BLaER1 (cell line): ENCODE data around the gene DDX23.
A peak's percentile ranks its signal among the peaks of the same experiment; 100 is the strongest.
"Not testable (repeated sequence)": the region's sequence is repeated elsewhere in the genome, so short reads cannot be mapped to it uniquely, and the experiment has no call there.

Experiments
- H3K27ac ChIP-seq: shearing (Covaris generic); formaldehyde crosslinking; 2 replicates; pipeline ENCODE4 v1.8.1; 2022
- H3K27me3 ChIP-seq: shearing (Covaris generic); formaldehyde crosslinking; 2 replicates; pipeline ENCODE4 v1.8.1; 2022
- H3K36me3 ChIP-seq: shearing (Covaris generic); formaldehyde crosslinking; 2 replicates; pipeline ENCODE4 v1.8.1; 2022
- H3K4me1 ChIP-seq: shearing (Covaris generic); formaldehyde crosslinking; 2 replicates; pipeline ENCODE4 v1.8.1; 2022
- H3K4me2 ChIP-seq: shearing (Covaris generic); formaldehyde crosslinking; 2 replicates; pipeline ENCODE4 v1.8.1; 2022
- H3K4me3 ChIP-seq: shearing (Covaris generic); formaldehyde crosslinking; 2 replicates; pipeline ENCODE4 v1.8.1; 2022
- H3K9ac ChIP-seq: shearing (Covaris generic); formaldehyde crosslinking; 2 replicates; pipeline ENCODE4 v1.8.1; 2022
- H3K9me3 ChIP-seq: shearing (Covaris generic); formaldehyde crosslinking; 2 replicates; pipeline ENCODE4 v1.8.1; 2022
- H4K20me1 ChIP-seq: shearing (Covaris generic); formaldehyde crosslinking; 2 replicates; pipeline ENCODE4 v1.8.1; 2022
- Cebpa-rat ChIP-seq: shearing (Covaris generic); IDR thresholded peaks from 2 replicates; pipeline ENCODE4 v1.8.1; 2022

DDX23 gene

DNA sequence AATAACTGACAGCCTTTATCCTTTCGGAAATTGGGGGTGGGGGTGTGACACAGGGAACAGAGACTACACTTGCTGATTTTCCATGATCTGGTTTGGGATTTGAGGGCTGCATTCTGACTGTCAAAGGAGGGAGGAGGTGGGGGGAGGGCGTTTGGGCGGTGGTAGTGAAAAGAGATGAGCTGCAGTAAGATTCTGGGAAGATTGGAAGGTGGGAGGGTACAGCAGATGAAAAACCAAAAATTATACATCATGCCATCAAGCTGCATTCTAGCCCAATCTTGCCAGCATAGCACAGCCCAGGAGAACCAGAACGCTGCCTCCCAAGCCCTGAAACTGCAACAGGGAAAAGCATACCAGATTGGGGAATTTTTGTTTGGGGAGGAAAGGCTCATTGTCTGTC, 11.3 kb upstream of the DDX23 start:
- no peak overlapping the region for H3K4me3 ChIP-seq
- H3K4me2 ChIP-seq: no peak overlapping the region
- no peak overlapping the region for H3K9ac ChIP-seq
- H3K27me3 ChIP-seq: peaks cover 38% of the 10 kb centered on the region
- peaks cover 21% of the 10 kb centered on the region for H3K36me3 ChIP-seq
- H3K9me3 ChIP-seq: no peaks in the 10 kb centered on the region
- no peak for TF ChIP-seq Cebpa-rat
- peaks cover 25% of the 10 kb centered on the region for H3K4me1 ChIP-seq
- H4K20me1 ChIP-seq: no peaks in the 10 kb centered on the region
- H3K27ac ChIP-seq: no peak overlapping the region

DNA sequence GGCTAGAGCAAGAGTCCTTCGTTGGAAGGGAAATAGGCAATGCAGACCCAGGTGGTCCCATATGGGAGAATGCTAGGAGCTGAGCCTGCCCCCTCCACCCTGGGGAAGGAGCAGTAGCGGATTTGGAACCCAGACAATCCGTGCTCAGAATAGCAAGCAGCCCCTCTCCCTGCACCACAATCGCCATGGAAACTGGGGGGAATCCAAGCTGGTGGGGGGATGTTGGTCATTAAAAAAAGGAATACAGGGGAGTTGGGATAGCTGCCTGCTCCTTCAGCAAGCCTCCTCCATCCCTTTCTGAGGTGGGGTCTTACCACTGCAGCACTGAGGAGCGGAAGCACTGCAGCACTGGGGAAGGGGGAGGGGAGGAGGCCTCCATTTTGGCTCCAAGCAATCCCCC, 10.8 kb upstream of the DDX23 start:
- Histone ChIP-seq H3K27ac (no peak overlapping the region), H3K9me3 (no peaks in the 10 kb centered on the region), H3K4me2 (no peak overlapping the region), H4K20me1 (no peaks in the 10 kb centered on the region), H3K36me3 (peaks cover 21% of the 10 kb centered on the region), H3K9ac (no peak overlapping the region), H3K4me1 (peaks cover 31% of the 10 kb centered on the region), H3K27me3 (peaks cover 38% of the 10 kb centered on the region), H3K4me3 (no peak overlapping the region)
- TF ChIP-seq Cebpa-rat: no peak

DNA sequence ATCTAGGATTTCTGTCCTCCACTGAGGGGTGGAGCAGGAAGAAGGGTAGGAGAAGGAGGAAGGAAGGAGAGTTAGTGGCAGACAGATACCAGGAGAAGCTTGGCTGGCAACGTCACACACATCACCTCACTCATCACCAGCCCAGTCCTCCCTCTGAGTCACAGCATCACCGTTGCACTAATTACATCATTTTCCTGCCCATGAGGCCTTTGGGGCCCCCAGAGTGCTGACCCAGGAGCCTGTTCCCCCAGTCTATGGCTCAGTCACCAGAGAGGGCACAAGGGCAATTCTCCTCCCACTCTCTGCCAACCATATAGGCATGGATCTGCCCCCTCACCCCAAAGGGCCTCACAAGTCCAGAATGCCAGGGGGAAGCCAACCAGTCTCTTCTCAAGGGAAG, 9.1 kb upstream of the DDX23 start:
- H3K4me3 ChIP-seq: no peak overlapping the region
- no peak overlapping the region for H3K4me2 ChIP-seq
- H3K9me3 ChIP-seq: no peaks in the 10 kb centered on the region
- no peaks in the 10 kb centered on the region for H4K20me1 ChIP-seq
- no peak overlapping the region for H3K9ac ChIP-seq
- peaks cover 41% of the 10 kb centered on the region for H3K4me1 ChIP-seq
- H3K27me3 ChIP-seq: peaks cover 38% of the 10 kb centered on the region
- no peak for TF ChIP-seq Cebpa-rat
- H3K27ac ChIP-seq: no peak overlapping the region
- H3K36me3 ChIP-seq: peaks cover 21% of the 10 kb centered on the region

DNA sequence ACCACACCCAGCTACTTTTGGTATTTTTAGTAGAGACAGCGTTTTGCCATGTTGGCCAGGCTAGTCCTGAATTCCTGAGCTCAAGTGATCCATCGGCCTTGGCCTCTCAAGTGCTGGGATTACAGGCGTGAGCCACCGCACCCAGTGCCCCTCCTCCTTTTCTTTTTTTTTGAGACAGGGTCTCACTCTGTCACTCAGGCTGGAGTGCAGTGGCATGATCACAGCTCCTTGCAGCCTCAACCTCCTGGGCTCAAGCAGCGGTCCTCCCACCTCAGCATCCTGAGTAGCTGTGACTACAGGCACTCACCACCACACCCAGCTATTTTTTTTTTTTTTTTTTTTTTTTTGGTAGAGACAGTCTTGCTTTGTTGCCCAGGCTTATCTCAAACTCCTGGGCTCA, 8.3 kb upstream of the DDX23 start:
- H4K20me1 ChIP-seq, H3K27ac ChIP-seq, H3K9ac ChIP-seq, H3K9me3 ChIP-seq, H3K4me3 ChIP-seq, H3K4me2 ChIP-seq: not testable (repeated sequence)
- Histone ChIP-seq H3K27me3 (peaks cover 29% of the 10 kb centered on the region), H3K36me3 (peaks cover 21% of the 10 kb centered on the region), H3K4me1 (peaks cover 36% of the 10 kb centered on the region)

DNA sequence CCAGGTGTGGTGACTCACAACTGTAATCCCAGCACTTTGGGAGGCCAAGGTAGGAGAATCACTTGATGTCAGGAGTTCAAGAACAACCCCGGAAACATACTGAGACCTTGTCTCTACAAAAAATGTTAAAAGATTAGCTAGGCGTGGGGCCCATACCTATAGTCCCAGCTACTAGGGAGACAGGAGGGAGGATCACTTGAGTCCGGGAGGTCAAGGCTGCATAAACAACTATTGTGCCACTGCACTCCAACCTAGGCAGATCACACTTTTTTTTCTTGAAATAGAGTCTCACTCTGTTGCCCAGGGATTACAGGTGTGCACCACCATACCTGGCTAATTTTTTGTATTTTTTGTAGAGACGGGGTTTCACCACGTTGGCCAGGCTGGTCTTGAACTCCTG, 7.6 kb upstream of the DDX23 start:
- Histone ChIP-seq H3K4me3 (no peak overlapping the region), H4K20me1 (no peaks in the 10 kb centered on the region), H3K4me2 (no peak overlapping the region), H3K27me3 (peaks cover 23% of the 10 kb centered on the region), H3K9ac (no peak overlapping the region), H3K9me3 (no peaks in the 10 kb centered on the region), H3K36me3 (peaks cover 21% of the 10 kb centered on the region), H3K27ac (no peak overlapping the region), H3K4me1 (peaks cover 30% of the 10 kb centered on the region)
- TF ChIP-seq Cebpa-rat: no peak

DNA sequence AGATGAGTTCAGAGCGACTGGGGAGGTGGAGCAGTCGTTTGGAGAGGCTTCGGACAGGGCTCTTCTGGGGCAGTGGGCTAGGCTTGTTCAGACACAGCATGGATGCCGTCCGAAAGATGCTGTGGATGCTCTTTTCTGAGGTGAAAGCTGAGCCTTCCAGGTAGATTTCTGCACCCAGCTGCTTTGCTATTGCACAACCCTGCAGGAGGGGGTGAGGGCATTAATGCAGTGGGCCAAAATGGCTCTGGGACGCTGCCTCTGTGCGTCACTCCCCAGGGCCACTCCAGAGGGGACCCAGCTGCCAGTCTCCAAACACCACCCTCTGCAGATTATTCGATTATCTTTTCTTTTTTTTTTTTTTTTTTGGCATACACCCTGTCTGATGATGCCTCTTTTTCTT, 6.1 kb upstream of the DDX23 start:
- Histone ChIP-seq H3K4me3 (no peak overlapping the region), H3K27me3 (peaks cover 7% of the 10 kb centered on the region; the same call in 1 of the 2 replicates), H3K9ac (no peak overlapping the region), H3K9me3 (no peaks in the 10 kb centered on the region), H4K20me1 (no peaks in the 10 kb centered on the region), H3K27ac (no peak overlapping the region), H3K36me3 (peaks cover 21% of the 10 kb centered on the region), H3K4me1 (peaks cover 22% of the 10 kb centered on the region), H3K4me2 (peak overlapping the region; percentile 75)
- TF ChIP-seq Cebpa-rat: 0 out of 2 replicates have a peak, but pooled peaks have one; percentile 38

DNA sequence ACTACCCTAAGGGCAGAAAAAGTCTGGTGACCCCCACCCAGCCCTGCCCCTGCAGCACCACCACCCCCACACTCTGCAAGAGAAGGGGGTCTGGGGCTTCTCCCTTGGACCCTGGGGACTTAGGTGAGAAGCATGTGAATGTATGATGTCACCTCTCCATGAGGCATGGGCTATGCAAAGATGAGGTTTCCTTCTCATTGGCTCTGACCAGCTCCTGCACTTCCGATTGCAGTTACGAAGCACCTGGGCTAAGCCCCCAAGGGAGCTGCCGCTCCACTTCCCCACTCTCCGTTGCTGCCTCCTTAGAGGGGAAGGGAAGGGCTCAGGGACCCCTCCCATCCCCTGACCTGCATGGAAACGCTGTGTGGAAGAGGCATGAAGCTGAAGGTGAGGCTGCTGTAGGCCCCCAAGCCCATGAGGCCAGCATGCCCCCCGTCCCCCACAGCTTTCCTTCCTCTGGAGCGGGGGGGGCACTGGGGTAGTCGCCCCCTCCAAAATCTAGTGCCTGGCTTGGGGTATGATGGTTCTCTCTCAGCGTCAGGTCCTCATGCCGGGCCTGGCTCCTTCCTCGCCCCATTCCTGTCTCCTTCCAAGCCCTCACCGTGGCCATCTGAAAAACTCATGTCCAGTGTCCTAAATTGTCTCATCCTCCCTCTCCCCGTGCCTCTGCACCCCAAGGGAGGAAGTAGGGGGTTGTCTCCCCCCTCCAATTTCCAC, 5.5 kb upstream of the DDX23 start:
- Histone ChIP-seq H3K36me3 (peaks cover 21% of the 10 kb centered on the region), H3K27me3 (0 out of 2 replicates have a peak, but pooled peaks cover 1% of the 10 kb centered on the region), H4K20me1 (no peaks in the 10 kb centered on the region), H3K9me3 (no peaks in the 10 kb centered on the region), H3K4me3 (no peak overlapping the region), H3K4me1 (peaks cover 28% of the 10 kb centered on the region), H3K9ac (0 out of 2 replicates have a peak overlapping the region, but pooled peaks have one; percentile 24), H3K4me2 (peak overlapping the region; percentile 75), H3K27ac (peak overlapping the region; percentile 65; the same call in 1 of the 2 replicates)
- TF ChIP-seq Cebpa-rat: no peak

DNA sequence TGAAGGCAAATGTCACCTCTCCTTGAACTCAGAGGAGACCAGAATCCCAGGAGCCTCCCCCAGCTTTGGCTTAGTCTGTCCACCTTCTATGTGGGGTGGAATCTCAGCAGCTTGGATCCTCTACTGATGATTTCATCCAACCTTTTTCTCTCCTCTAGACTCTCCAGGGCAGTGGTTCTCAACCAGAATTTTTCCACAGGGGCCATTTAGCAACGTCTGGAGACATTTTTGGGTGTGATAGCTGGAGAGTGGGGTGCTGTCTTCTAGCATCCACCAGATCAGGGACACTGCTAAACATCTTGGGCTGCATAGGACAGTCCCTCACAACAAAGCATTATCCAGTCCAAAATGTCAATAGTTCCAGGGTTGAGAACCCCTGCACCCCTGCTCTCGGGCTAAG, 4.4 kb upstream of the DDX23 start:
- no peaks in the 10 kb centered on the region for H3K9me3 ChIP-seq
- no peak overlapping the region for H3K4me2 ChIP-seq
- 0 out of 2 replicates have a peak, but pooled peaks cover under 1% of the 10 kb centered on the region for H4K20me1 ChIP-seq
- no peak overlapping the region for H3K4me3 ChIP-seq
- peaks cover 29% of the 10 kb centered on the region for H3K4me1 ChIP-seq
- H3K27ac ChIP-seq: no peak overlapping the region
- H3K9ac ChIP-seq: no peak overlapping the region
- H3K27me3 ChIP-seq: no peaks in the 10 kb centered on the region
- H3K36me3 ChIP-seq: peaks cover 14% of the 10 kb centered on the region; the same call in 1 of the 2 replicates
- no peak for TF ChIP-seq Cebpa-rat

DNA sequence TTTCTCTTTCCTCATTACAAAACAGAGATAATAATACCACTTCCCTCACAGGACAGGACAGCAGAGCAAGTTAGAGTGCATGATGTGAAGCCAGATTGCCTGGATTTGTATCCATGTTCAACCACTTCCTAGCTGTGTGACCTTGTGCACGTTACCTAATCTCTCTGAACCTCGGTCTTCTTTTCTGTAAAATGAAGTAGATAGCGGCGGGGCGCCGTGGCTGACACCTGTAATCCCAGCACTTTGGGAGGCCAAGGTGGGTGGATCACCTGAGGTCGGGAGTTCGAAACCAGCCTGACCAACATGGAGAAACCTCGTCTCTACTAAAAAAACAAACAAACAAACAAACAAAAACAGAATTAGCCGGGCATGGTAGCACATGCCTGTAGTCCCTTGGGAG, 3.0 kb upstream of the DDX23 start:
- Histone ChIP-seq H4K20me1 (peaks cover 15% of the 10 kb centered on the region; the same call in 1 of the 2 replicates), H3K4me1 (peaks cover 42% of the 10 kb centered on the region), H3K36me3 (peaks cover 12% of the 10 kb centered on the region; the same call in 1 of the 2 replicates)
- not testable (repeated sequence) for H3K27me3 ChIP-seq, H3K4me3 ChIP-seq, H3K27ac ChIP-seq, H3K4me2 ChIP-seq, H3K9ac ChIP-seq, H3K9me3 ChIP-seq

DNA sequence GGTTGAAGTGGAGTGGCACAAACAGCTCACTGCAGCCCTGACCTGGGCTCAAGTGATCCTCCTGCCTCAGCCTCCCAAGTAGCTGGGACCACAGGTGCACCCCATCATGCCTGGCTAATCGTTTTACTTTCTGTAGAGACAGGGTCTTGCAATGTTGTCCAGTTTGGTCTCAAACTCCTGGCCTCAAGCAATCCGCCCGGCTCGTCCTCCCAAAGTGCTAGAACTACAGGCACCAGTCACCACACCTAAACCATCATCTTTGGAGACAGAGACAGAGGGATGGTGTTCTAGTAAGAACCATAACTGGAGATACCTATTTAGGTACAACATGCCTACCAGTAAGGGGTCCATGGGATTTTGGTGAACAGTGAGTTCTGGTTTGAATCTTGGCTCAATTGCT, 2.5 kb upstream of the DDX23 start:
- H3K4me2 ChIP-seq: no peak overlapping the region
- peaks cover 46% of the 10 kb centered on the region for H3K4me1 ChIP-seq
- no peak overlapping the region for H3K27ac ChIP-seq
- H3K4me3 ChIP-seq: no peak overlapping the region
- no peak overlapping the region for H3K9ac ChIP-seq
- no peak for TF ChIP-seq Cebpa-rat
- H3K36me3 ChIP-seq: peaks cover 13% of the 10 kb centered on the region
- no peaks in the 10 kb centered on the region for H3K9me3 ChIP-seq
- no peaks in the 10 kb centered on the region for H3K27me3 ChIP-seq
- peaks cover 20% of the 10 kb centered on the region for H4K20me1 ChIP-seq
